HepG2 (cell line): ENCODE data around the gene CIBAR2. TPM values are rescaled to one million over a fixed set of nuclear protein-coding genes. Genes with fewer than 3 reads are reported as not detected.

Experiments
- FOSL2 ChIP-seq: sonication (generic); formaldehyde crosslinking; IDR thresholded peaks from 2 replicates; pipeline ENCODE4 v1.4.0; 2020; ENCODE audit warnings: missing genetic modification reagents
- FOXP4 ChIP-seq: sonication (generic); formaldehyde crosslinking; IDR thresholded peaks from 2 replicates; pipeline ENCODE4 v1.4.0; 2020; ENCODE audit warnings: missing genetic modification reagents
- HINFP ChIP-seq: sonication (generic); formaldehyde crosslinking; IDR thresholded peaks from 2 replicates; pipeline ENCODE4 v1.4.0; 2020; ENCODE audit warnings: low read depth, mild to moderate bottlenecking, missing genetic modification reagents
- HNF1A ChIP-seq, 2 experiments: sonication (generic) in 1 of 2; formaldehyde crosslinking in 1 of 2; IDR thresholded peaks; 2 replicates each; pipeline versions ENCODE4 v1.4.0 to v1.6.1; 2016 to 2020; ENCODE audit warnings: borderline replicate concordance in 1 of 2, low read depth in 1 of 2, mild to moderate bottlenecking in 1 of 2, missing genetic modification reagents in 1 of 2
- ISL2 ChIP-seq: sonication (generic); formaldehyde crosslinking; IDR thresholded peaks from 2 replicates; pipeline ENCODE4 v1.5.0; 2020; ENCODE audit warnings: missing genetic modification reagents
- KLF12 ChIP-seq: sonication (generic); formaldehyde crosslinking; IDR thresholded peaks from 2 replicates; pipeline ENCODE4 v1.4.0; 2020; ENCODE audit warnings: missing genetic modification reagents, borderline replicate concordance
- MTERF4 ChIP-seq: sonication (generic); formaldehyde crosslinking; IDR thresholded peaks from 2 replicates; pipeline ENCODE4 v1.8.0; 2023; ENCODE audit warnings: mild to moderate bottlenecking, missing genetic modification reagents
- NR2F6 ChIP-seq, 2 experiments: IDR thresholded peaks; 2 replicates each; pipeline ENCODE4 v1.6.1; 2016; ENCODE audit warnings: antibody characterized with exemption in 1 of 2, mild to moderate bottlenecking in 1 of 2
- PAX8 ChIP-seq: sonication (generic); formaldehyde crosslinking; IDR thresholded peaks from 2 replicates; pipeline ENCODE4 v1.8.0; 2022; ENCODE audit warnings: mild to moderate bottlenecking, missing genetic modification reagents, borderline replicate concordance
- TARDBP ChIP-seq: sonication (generic); formaldehyde crosslinking; IDR thresholded peaks from 2 replicates; pipeline ENCODE4 v1.8.0; 2022; ENCODE audit warnings: mild to moderate bottlenecking, missing genetic modification reagents
- ZNF235 ChIP-seq: sonication (generic); formaldehyde crosslinking; IDR thresholded peaks from 2 replicates; pipeline ENCODE4 v1.8.1; 2023; ENCODE audit warnings: mild to moderate bottlenecking, missing genetic modification reagents, borderline replicate concordance
- ZNF430 ChIP-seq: sonication (generic); formaldehyde crosslinking; IDR thresholded peaks from 2 replicates; pipeline ENCODE4 v1.9.0; 2021; ENCODE audit warnings: mild to moderate bottlenecking, missing genetic modification reagents
- ZNF567 ChIP-seq: sonication (generic); formaldehyde crosslinking; IDR thresholded peaks from 2 replicates; pipeline ENCODE4 v1.8.1; 2023; ENCODE audit warnings: mild to moderate bottlenecking, missing genetic modification reagents, borderline replicate concordance
- ZNF691 ChIP-seq: sonication (generic); formaldehyde crosslinking; IDR thresholded peaks from 2 replicates; pipeline ENCODE4 v1.4.0; 2020; ENCODE audit warnings: missing genetic modification reagents, low read depth, mild to moderate bottlenecking, borderline replicate concordance
- ZNF768 ChIP-seq: sonication (generic); formaldehyde crosslinking; IDR thresholded peaks from 2 replicates; pipeline ENCODE4 v1.4.0; 2020; ENCODE audit warnings: missing genetic modification reagents
- ZSCAN22 ChIP-seq: sonication (generic); formaldehyde crosslinking; IDR thresholded peaks from 2 replicates; pipeline ENCODE4 v1.4.0; 2020; ENCODE audit warnings: mild to moderate bottlenecking, missing genetic modification reagents
- polyA plus RNA-seq, 8 experiments: library from polyadenylated mRNA; depleted of rRNA in 3 of 8; stranded (reverse) in 7 of 8; unstranded in 1 of 8; fragments of >200 nt; fragmentation: Illumina TruSeq in 4 of 8; extraction: Trizol in 4 of 8; gene quantifications; 2 replicates each; pipeline versions ENCODE4 v1.2.1 to v1.2.3, GENCODE V29; 2011 to 2016; ENCODE audit warnings: low read depth in 4 of 8, missing spikeins in 1 of 8, mixed read lengths in 1 of 8; ENCODE audit not compliant: insufficient read depth in 1 of 8
- total RNA-seq, 5 experiments: library from RNA; depleted of rRNA; stranded (reverse); fragments of >200 nt; fragmentation: Illumina TruSeq; extraction: Trizol; gene quantifications; 2 replicates each; pipeline ENCODE4 v1.2.3, GENCODE V29; 2016; ENCODE audit warnings: low read depth in 1 of 5

Gene CIBAR2
- total and polyA plus RNA-seq, 2 of the 13 experiments (the other 11 are each of a cell fraction or from before 2014, with no cell fraction given), result not detected

- TF ChIP-seq HNF1A (IDR thresholded peaks at IDR 0.05; ENCODE audit: low read depth) (no peak), HNF1A (CRISPR knock-in tag; IDR thresholded peaks at IDR 0.05; ENCODE audit: borderline replicate concordance) (no peak), MTERF4 (CRISPR knock-in tag) (no peak), FOSL2 (CRISPR knock-in tag) (peak; percentile 87), NR2F6 (IDR thresholded peaks at IDR 0.05) (0 out of 2 replicates have a peak, but pooled peaks have one; percentile 15), NR2F6 (CRISPR knock-in tag; IDR thresholded peaks at IDR 0.05) (peak; percentile 32; the same call in 1 of the 2 replicates), FOXP4 (no peak), ZNF430 (CRISPR knock-in tag) (no peak), ZNF768 (peak; percentile 68; the same call in 1 of the 2 replicates), ZSCAN22 (CRISPR knock-in tag) (no peak), PAX8 (no peak), ZNF691 (CRISPR knock-in tag) (no peak), KLF12 (CRISPR knock-in tag) (no peak), TARDBP (CRISPR knock-in tag) (no peak), HINFP (CRISPR knock-in tag) (no peak), ZNF567 (CRISPR knock-in tag) (no peak), ISL2 (CRISPR knock-in tag) (no peak), ZNF235 (no peak)
These were observed 39.5 kb upstream of the CIBAR2 start (continued) for GRCh38 chr16:85151603-85152413.
